Measurements from ENCODE around the gene SLC19A1.

DNA sequence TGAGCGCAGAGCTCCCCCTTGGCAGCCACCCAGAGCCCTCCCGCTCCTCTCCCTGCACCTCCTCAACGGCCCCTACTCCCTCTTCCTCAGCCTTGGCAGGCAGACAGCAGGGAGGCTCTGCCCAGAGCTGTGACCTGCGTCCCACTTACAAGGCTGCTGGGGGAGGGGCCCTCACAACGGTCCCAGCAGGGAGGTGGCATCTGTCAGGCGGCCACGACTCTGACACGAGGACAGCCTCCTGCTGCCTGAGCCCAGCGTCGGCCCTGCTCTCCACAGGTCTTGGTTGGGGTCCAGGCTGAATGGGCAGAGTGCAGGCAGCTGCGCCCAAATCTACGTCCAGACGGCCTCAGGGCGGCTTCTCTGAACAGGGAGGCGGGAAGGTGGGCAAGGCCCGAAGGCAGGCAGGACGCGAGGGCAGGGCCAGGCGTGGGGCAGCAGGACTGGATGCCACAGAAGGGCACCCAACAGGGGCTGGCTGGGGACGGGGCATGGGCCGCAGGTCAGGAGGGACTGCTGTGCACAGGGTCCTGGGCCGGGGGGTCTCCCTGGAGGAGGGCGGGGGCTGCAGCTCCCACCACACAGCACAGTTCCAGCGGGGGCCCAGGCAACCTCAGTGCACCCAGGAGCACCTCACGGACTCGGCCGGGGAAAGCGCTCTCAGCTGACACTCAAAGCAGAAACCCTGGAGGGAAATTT lies 7.5 kb downstream of the SLC19A1 start:
- TF ChIP-seq, protein P1, sequence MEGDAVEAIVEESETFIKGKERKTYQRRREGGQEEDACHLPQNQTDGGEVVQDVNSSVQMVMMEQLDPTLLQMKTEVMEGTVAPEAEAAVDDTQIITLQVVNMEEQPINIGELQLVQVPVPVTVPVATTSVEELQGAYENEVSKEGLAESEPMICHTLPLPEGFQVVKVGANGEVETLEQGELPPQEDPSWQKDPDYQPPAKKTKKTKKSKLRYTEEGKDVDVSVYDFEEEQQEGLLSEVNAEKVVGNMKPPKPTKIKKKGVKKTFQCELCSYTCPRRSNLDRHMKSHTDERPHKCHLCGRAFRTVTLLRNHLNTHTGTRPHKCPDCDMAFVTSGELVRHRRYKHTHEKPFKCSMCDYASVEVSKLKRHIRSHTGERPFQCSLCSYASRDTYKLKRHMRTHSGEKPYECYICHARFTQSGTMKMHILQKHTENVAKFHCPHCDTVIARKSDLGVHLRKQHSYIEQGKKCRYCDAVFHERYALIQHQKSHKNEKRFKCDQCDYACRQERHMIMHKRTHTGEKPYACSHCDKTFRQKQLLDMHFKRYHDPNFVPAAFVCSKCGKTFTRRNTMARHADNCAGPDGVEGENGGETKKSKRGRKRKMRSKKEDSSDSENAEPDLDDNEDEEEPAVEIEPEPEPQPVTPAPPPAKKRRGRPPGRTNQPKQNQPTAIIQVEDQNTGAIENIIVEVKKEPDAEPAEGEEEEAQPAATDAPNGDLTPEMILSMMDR (IDR thresholded peaks at IDR 0.05 in 8 of 11, conservative IDR thresholded peaks at IDR 0.05 in 3 of 11) = no peak
- no peak for TF ChIP-seq POLR2A (IDR thresholded peaks at IDR 0.05)
